ENCODE measurements around the gene MAGEA4.
"Not testable (repeated sequence)": the region's sequence is repeated elsewhere in the genome, so short reads cannot be mapped to it uniquely, and the experiment has no call there.

The MAGEA4 gene

DNA sequence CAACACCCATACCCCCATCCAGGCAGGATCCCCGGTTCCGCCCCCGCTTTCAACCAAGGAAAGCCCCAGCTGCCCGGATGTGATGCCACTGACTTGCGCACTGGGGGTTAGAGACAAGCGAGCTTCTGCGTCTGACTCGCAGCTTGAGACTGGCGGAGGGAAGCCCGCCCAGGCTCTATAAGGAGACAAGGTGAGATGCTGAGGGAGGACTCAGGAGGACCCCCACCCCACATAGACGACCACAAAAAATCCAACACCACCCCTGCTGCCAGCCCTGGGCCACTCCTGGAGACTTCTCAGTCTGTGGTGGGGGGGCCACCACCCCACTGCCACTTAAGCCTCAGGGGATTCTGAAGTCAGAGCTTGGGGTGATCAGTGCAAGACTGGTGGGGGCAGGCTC, at the start of gene MAGEA4:
MAGEA4 (plus strand) TSS at position 110 of the 400 bp plus-strand sequence. CDS start 10,776 bp downstream, outside the sequence.
- DNase-seq = no peak

- DNase-seq = no peak
Observed at GRCh38 chrX:151870602-151871001, 42.1 kb upstream of the MAGEA4 start.

DNA sequence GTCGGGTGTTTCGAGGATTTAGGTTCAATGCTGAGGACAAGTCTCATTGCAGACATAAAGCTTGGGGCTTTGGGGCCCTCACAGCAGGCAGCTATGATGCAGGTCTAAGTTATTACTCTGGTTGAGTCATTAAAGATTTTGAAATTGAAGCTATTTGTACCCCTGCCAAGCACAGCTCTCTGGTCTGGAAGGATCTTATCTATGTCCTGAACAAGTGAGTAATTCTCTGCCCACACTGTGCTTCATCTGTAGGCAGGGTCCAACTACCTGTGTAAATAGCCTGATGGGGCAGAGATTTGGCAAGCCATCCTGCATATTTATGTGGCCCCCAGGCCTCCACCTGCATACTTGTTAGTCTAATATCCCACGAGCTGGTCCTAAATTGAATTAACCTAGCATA, 41.4 kb upstream of the MAGEA4 start:
- DNase-seq = no peak

- DNase-seq = no peak
Observed at GRCh38 chrX:151873096-151873495, 39.6 kb upstream of the MAGEA4 start.

DNA sequence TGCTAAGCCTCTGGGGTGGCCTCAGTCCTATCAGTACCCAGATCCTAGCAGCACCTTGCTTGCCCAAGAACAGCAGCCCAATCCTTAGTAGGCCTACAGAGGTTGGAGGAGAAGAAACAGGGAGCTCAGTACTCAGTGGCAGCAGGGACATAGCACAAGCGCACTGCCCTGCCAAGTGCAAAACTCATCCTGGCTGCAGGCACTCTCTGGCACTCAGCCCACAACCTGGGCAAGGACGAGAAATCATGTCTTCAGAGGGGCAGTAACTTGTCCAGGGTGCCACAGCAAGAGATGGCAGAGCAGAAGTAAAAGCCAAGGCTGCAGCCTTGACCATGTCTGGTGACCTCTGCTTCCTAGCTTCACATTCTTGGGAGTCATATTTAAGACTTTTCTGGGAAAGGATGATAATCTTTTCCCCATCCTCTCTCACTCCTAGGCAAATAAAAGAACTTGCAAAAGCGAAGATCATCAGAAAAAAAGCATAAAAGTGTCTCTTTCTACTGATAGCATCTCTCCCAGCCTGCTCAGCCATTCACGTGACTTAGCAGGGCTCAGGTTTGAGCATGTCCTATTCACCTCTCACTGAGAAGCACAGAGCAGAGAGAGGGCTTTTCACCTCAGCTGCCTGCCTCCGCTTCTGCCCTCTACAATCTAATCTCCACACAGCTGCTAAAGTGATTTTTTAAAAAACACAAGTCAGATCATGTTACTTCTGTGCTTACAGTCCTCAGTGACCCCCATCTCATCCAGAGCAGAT, 37.2 kb upstream of the MAGEA4 start:
- no peak for DNase-seq

- DNase-seq = no peak
Observed at GRCh38 chrX:151878574-151878973, 34.1 kb upstream of the MAGEA4 start.

- no peak for DNase-seq
Observed at GRCh38 chrX:151879856-151880255, 32.8 kb upstream of the MAGEA4 start.

GRCh38 chrX:151880895-151881294, 31.8 kb upstream of the MAGEA4 start:
- no peak for DNase-seq

DNA sequence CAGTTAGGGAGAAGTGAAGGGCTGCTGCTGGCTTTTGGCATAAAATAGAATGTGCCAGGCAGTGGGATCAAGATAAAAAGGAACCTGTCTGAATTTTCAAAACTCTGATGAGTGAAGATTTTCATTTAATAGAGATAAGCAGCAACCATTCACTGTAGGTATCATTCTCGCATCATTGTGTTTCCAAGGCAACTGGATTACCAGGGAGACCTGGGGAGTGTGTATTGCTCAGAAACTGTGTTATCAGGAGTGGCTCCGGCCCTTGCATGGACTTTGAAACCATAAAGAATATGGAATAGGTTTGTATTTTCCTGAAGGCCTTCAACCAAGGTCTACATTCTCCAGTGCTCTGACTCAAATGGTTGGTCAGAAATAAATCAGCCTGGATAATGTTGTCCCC, 23.3 kb upstream of the MAGEA4 start:
- DNase-seq = no peak

DNA sequence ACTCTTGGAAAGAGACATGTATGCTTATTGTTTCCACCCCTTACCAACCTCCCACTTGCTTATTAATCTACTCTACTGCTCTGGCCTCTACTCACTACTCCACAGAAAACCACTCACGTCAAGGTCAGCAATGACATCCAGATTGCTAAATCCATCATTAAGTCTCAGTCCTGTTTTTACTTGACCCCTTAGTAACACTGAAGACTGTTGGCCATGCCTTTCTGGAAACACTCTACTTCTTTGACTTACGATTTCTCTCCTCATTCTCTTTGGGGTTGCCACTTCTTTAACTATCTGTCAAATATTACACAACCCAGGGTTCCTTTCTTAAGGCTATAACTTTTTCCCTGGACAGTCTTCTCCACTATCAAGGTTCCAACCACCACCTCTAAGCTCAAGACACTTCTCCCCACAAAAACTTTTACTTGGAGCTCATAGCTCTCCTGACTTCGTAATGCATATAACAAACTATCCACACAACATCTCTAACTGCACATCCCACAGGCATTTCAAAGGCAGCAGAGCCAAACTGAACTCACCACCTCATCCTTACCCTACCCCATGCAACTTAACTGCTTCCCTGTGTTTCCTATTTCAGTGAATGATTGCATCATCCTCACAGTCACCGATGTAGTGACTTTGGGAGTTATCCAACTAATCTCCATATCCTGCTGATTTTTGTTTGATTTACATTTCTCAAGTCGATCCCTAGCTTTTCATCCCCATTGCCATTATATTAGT, 15.8 kb upstream of the MAGEA4 start:
- no peak for DNase-seq

DNA sequence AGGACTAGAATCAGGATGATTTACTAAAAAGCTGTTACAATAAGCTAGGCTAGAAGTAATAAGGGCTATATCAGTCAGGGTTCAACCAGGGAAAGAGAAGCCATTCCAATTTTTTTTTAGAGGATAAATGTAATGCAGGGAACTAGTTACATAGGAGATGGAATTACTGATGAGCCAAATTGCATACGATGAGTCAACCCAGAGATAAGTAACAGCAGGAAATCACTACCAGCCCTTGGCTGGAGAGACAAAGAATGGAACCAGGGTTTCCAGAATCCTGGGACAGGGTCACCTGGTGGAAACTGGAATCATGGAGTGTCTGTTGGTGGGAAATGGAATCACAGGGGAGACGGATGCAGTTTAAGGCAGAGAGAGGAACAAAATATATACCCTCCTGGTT, 13.1 kb upstream of the MAGEA4 start:
- DNase-seq = no peak

DNA sequence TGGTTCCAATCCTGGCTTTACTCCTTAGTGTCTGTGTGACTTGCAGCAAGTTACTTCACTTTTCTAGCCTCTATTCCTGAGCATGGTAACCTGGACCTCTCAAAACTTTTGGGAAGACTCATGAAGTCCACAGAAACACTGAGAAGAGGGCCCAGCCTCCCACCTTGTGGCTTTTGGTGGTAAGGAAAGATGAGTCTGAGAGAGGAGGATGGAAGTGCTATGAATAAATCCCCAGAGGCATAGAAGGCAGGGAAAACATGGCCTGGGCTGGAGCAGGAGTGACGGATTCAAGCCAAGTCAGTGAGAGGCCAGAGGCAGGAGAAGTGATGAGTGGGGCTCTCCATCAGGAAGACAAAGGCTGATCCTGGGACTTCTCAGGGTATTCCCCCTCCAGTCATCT, 10.9 kb upstream of the MAGEA4 start:
- no peak for DNase-seq

DNA sequence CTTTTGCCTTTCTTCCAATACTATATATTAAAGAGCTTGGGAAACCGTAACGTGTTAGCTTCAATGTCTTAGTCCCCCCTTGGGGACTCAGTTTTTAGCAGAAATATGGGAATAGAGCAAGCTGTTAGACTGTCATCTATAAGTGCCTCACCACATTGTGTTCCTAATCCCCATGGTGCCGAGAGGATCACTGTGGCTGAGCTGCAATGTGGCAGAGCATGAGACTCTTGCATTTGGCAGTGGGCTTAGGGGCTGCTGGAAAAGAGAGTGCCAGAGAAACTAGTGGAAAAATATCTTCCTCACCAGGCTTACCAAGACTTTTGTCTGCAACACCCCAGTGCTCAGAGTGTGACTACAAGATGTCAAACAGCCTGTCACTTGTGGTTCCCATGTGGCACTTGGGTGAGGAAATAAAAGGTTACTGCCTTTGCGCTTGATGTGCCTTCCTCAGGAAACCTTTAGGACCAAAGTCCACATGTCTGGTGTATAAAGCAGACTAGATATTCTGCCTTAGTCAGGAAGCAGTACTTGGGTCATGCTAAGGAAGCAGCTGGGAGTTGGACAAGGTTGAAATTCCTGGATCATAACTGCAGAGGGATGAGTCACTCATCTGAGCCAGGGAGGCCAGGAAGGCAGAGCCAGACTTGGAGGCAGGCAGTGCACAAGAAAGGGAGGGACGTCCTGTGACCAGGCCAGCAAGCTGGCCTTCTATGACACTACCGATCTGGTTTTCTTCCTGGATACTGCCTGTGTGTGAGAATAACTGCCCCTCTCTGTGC, 9.7 kb upstream of the MAGEA4 start:
- no peak for DNase-seq

DNA sequence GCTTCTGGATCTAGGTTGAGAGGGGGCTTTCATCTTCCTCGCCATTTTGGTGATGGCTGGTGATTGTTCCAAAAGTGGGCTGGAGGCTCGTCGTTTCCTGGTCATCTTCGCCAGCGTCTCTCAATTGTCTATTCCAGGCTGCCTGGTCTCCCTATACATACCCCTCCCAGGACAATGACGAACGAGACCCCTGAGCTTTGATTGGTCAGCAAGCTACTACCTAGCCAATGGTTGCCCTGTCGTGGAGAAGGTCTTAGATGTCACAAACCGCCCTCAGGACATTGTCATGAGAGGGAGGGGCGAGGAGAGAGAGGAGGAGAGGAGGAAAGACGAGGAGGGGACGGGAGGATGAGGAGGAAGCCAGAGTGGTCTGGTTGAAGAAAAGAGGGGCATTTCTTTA, 7.7 kb upstream of the MAGEA4 start:
- DNase-seq = no peak

DNA sequence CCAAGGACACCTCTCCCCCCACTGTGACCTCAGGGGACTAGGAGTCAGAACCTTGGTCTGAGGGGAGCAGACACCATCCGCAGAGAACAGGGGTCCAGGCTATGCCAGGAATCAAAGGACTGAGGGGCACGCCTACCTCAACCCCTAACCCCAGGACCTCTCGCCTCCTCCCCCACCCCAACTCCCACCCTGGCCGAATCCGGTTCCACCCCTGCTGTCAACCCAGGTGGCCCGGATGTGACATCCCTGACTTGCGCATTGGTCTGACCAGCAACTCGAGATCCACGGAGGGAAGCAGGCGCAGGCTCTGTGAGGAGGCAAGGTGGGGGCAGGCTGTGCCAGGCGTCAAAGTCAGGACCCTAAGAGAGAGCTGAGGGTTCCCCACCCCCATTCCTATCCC, 468 bp upstream of the MAGEA4 start:
- DNase-seq = no peak

GRCh38 chrX:151918736-151919135, 6.0 kb downstream of the MAGEA4 start:
- DNase-seq = not testable (repeated sequence)

- DNase-seq = no peak
Observed at GRCh38 chrX:151919610-151920009, 6.9 kb downstream of the MAGEA4 start.

DNA sequence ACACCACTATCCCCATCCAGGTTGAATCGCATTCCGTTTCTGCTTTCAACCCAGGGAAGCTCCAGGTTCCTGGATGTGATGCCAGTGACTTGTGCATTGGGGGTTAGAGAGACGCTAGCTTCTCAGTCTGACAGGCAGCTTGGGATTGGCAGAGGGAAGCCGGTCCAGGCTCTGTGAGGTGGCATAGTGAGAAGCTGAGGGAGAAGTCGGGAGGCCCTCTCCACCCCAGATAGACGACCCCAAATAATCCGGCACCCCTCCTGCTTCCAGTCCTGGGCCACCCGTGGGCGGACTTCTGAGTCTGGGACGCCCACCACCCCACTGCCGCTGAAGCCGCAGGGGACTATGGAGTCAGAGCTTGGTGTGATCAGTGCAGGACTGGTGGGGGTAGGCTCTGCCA, 7.4 kb downstream of the MAGEA4 start:
- no peak for DNase-seq

DNA sequence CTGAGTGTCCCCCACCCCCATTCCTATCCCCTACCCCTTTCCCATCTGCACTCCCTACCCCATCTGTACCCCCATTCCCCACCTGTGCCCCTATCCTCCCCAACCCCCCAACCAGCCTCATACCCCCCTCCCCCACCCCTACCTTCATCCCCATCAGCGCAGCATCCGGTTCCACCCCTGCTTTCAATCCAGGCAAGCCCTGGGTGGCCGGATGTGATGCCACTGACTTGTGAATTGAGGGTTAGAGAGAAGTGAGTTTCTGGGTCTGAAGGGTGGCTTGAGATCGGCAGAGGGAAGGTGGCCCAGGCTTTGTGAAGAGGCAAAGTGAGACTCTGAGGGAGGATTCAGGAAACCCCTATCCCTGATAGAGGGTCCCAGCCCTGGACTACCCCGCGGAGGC, 7.8 kb downstream of the MAGEA4 start:
- no peak for DNase-seq

GRCh38 chrX:151921292-151921691, 8.6 kb downstream of the MAGEA4 start:
- no peak for DNase-seq

DNA sequence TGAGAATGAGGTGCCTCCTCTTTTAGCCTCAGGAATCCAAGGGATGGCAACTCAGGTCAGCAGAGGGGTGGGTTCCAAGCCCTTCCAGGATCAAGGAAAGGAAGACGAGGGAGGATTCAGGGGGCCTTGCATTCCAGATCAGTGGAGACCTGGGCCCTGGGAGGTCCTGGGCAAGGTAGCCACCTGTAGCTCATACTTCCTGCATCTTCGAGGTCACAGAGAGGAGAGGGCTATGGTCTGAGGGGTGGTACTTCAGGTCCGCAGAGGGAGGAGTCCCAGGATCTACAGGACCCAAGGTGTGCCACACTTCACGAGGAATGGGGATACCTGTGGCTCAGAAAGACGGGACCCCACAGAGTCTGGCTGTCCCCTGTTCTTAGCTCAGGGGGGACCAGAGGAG, 9.2 kb downstream of the MAGEA4 start:
- no peak for DNase-seq

- no peak for DNase-seq
Observed at GRCh38 chrX:151922692-151923091, 10.0 kb downstream of the MAGEA4 start.

GRCh38 chrX:151923648-151924047, 11.0 kb downstream of the MAGEA4 start:
- DNase-seq = no peak

DNA sequence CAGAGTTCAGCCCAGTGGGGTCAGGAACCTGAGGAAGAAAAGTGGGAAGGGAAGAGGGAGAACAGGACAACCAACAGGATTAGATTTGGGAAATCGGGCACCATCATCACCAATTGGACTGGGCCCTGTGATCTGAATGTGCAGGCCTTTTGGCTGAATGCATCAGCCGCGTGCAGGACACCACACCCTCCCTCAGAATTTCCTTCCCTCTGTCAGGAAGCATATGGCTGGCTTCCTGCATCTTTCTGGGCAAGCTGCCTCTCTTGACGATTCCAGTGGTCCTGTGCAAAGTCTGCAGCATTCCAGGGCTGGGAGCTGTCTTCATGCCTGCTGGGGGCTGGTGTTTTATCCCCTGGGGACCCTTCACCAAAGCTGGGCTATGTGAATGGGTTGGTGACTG, 16.4 kb downstream of the MAGEA4 start:
- DNase-seq = no peak
